ENCODE results near the gene CD28.
"Not testable (repeated sequence)": the region's sequence is repeated elsewhere in the genome, so short reads cannot be mapped to it uniquely, and the experiment has no call there.

CD28 gene

DNA sequence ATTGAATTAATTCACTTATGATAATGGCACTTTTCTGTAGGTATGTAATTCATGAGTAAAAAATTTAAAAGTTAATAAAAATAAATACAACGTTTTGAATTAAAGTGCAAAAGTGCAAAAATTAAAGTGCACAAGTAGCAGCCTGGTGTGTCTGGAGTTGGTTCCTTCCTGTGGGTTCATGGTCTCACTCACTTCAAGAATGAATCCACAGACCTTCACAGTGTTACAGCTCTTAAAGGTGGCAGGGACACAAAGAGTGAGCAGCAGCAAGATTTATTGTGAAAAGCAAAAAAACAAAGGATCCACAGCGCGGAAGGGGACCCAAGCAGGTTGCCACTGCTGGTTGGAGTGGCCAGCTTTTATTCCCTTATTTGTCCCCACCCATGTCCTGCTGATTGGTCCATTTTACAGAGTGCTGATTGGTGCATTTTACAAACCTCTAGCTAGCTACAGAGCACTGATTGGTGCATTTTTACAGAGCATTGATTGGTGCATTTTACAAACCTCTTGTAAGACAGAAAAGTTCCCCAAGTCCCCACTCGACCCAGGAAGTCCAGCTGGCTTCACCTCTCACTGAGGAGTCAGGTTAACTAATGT lies 73.1 kb downstream of the CD28 start:
- not testable (repeated sequence) for H3K18ac ChIP-seq (ENCODE audit: low read length); H2AK5ac ChIP-seq (ENCODE audit: low read length); H2BK5ac ChIP-seq (ENCODE audit: low read depth, low read length, poor library complexity); DNase-seq; H3K27me3 ChIP-seq (ENCODE audit: insufficient read depth, low read length); H3K23ac ChIP-seq (ENCODE audit: low read length); H3K9me3 ChIP-seq (ENCODE audit: insufficient read depth, low read depth, low read length); H4K91ac ChIP-seq (ENCODE audit: low read depth, low read length); H3K9ac ChIP-seq (ENCODE audit: low read length); H3K4me3 ChIP-seq (ENCODE audit: low read depth, low read length); H2BK120ac ChIP-seq (ENCODE audit: insufficient read depth, low read length, poor library complexity); H3K4ac ChIP-seq (ENCODE audit: low read depth, low read length); H3K79me2 ChIP-seq (ENCODE audit: control insufficient read depth, insufficient read depth, low read length, poor library complexity); H4K12ac ChIP-seq (ENCODE audit: low read depth, low read length); H3K14ac ChIP-seq (ENCODE audit: low read length); H3K79me1 ChIP-seq (ENCODE audit: low read length); H3K27ac ChIP-seq (ENCODE audit: low read depth, low read length); H2AFZ ChIP-seq (ENCODE audit: insufficient read depth, low read length, poor library complexity); H3K36me3 ChIP-seq (ENCODE audit: control insufficient read depth in 1 of 2, insufficient read depth in 2 of 2, low read length in 2 of 2); H4K8ac ChIP-seq (ENCODE audit: low read depth, low read length); H3K4me2 ChIP-seq (ENCODE audit: low read length); H2BK12ac ChIP-seq (ENCODE audit: low read length)
- no CpG with 5 or more reads among the region's 4 CpGs for WGBS (ENCODE audit: extremely low coverage, insufficient coverage, insufficient read length)
- H3K4me1 ChIP-seq (ENCODE audit: control insufficient read depth in 1 of 2, insufficient read depth in 2 of 2, low read length in 2 of 2): peaks cover 0 to 10% of the 10 kb centered on the region in 2 experiments

DNA sequence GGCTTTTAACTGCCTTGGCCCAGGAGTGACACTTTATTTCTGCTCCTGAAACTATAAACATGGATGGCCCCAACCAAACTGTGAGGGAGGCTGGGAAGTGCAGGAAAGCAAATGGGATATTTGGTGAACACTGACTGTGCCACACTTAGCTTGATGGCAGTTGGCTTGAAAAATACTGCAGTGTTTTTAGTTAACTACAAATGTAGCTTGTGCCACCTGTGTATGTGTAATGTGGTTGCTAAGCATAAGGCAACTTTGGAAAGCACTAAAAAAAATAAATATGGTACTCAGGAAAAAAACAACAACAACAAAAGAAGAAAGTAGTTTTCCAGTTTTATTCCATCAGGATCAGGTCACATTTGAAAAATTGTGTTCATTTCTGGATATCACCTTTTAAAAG lies 73.8 kb downstream of the CD28 start:
- H3K18ac ChIP-seq (ENCODE audit: low read length): no peak overlapping the region
- no peak overlapping the region for H2AFZ ChIP-seq (ENCODE audit: insufficient read depth, low read length, poor library complexity)
- no peak overlapping the region for H2AK5ac ChIP-seq (ENCODE audit: low read length)
- no peak overlapping the region for H3K4me3 ChIP-seq (ENCODE audit: low read depth, low read length)
- H3K27ac ChIP-seq (ENCODE audit: low read depth, low read length): no peak overlapping the region
- H3K23ac ChIP-seq (ENCODE audit: low read length): no peak overlapping the region
- no peak overlapping the region for H2BK120ac ChIP-seq (ENCODE audit: insufficient read depth, low read length, poor library complexity)
- H3K9me3 ChIP-seq (ENCODE audit: insufficient read depth, low read depth, low read length): no peaks in the 10 kb centered on the region
- H3K79me2 ChIP-seq (ENCODE audit: control insufficient read depth, insufficient read depth, low read length, poor library complexity): no peaks in the 10 kb centered on the region
- H3K79me1 ChIP-seq (ENCODE audit: low read length): peaks cover 2% of the 10 kb centered on the region
- H2BK12ac ChIP-seq (ENCODE audit: low read length): no peak overlapping the region
- no peak overlapping the region for H4K91ac ChIP-seq (ENCODE audit: low read depth, low read length)
- H3K4ac ChIP-seq (ENCODE audit: low read depth, low read length): no peak overlapping the region
- no peaks in the 10 kb centered on the region for H3K36me3 ChIP-seq (ENCODE audit: control insufficient read depth in 1 of 2, insufficient read depth in 2 of 2, low read length in 2 of 2)
- peaks cover 0 to 10% of the 10 kb centered on the region in 2 experiments for H3K4me1 ChIP-seq (ENCODE audit: control insufficient read depth in 1 of 2, insufficient read depth in 2 of 2, low read length in 2 of 2)
- H4K12ac ChIP-seq (ENCODE audit: low read depth, low read length): no peak overlapping the region
- H3K4me2 ChIP-seq (ENCODE audit: low read length): no peak overlapping the region
- no peak overlapping the region for H4K8ac ChIP-seq (ENCODE audit: low read depth, low read length)
- no peak for DNase-seq
- no peak overlapping the region for H3K9ac ChIP-seq (ENCODE audit: low read length)
- H3K14ac ChIP-seq (ENCODE audit: low read length): no peak overlapping the region
- no peak overlapping the region for H2BK5ac ChIP-seq (ENCODE audit: low read depth, low read length, poor library complexity)
- no peaks in the 10 kb centered on the region for H3K27me3 ChIP-seq (ENCODE audit: insufficient read depth, low read length)

DNA sequence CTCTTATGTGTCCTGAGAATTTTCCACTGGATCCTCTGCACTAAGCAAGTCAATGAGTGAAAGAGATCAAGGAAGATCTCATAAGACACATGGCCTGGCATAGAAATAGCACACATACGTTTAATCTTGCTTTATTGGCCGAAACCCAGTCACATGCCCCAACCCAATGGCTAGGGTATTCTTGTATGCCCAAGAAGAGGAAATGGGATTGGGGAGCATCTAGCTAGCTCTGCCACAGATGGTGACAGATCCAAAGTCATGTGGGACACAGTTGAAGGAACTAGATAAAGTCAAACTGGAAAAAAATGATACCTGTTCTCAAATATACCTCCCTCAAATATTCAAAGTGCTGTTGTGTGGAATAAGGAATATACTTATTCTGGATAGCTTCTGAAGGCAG lies 74.7 kb downstream of the CD28 start:
- no peak overlapping the region for H2BK5ac ChIP-seq (ENCODE audit: low read depth, low read length, poor library complexity)
- H2AFZ ChIP-seq (ENCODE audit: insufficient read depth, low read length, poor library complexity): no peak overlapping the region
- WGBS (ENCODE audit: extremely low coverage, insufficient coverage, insufficient read length): no CpG with 5 or more reads among the region's 2 CpGs

DNA sequence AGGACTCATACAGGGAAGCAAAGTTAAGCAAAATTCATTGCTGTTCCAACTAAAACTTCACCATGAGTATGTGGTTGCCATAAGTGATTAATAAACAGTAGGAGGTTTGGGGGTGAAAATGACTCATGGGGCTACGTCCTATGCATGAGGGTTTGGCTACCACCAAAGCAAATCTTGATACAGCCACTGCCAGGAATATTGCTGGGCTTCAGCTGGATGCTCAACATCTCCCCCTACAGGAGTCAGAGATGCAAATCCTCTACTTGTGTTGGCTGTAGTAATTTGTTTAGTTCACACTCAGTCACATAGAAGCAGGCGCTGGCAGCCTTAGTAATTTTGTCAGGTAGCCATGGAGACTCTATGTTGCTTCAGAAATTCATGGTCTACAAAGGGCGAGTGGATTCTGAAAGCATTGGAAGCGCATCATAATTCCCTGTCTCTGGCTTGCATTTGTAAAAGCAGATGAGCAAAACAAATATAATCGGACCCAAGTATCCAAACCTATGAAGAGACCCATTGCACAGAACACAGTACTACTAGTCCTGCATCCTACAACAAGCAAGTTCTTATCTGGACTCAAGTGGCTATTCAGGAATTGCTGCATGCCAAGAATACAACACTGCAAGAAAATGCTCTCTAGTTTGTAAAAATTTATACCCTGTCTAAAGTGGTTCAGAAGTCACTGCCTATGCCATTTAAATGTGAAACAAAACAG lies 76.0 kb downstream of the CD28 start:
- Histone ChIP-seq H2AK5ac (ENCODE audit: low read length) (no peak overlapping the region), H3K36me3 (ENCODE audit: control insufficient read depth in 1 of 2, insufficient read depth in 2 of 2, low read length in 2 of 2) (no peaks in the 10 kb centered on the region), H4K8ac (ENCODE audit: low read depth, low read length) (no peak overlapping the region), H3K27ac (ENCODE audit: low read depth, low read length) (no peak overlapping the region), H3K27me3 (ENCODE audit: insufficient read depth, low read length) (no peaks in the 10 kb centered on the region), H3K4ac (ENCODE audit: low read depth, low read length) (no peak overlapping the region), H3K14ac (ENCODE audit: low read length) (no peak overlapping the region), H2AFZ (ENCODE audit: insufficient read depth, low read length, poor library complexity) (no peak overlapping the region), H3K4me2 (ENCODE audit: low read length) (no peak overlapping the region), H3K9ac (ENCODE audit: low read length) (no peak overlapping the region), H3K79me1 (ENCODE audit: low read length) (peaks cover 2% of the 10 kb centered on the region), H3K23ac (ENCODE audit: low read length) (no peak overlapping the region), H3K79me2 (ENCODE audit: control insufficient read depth, insufficient read depth, low read length, poor library complexity) (no peaks in the 10 kb centered on the region), H3K18ac (ENCODE audit: low read length) (no peak overlapping the region), H4K91ac (ENCODE audit: low read depth, low read length) (no peak overlapping the region), H2BK120ac (ENCODE audit: insufficient read depth, low read length, poor library complexity) (no peak overlapping the region), H2BK12ac (ENCODE audit: low read length) (no peak overlapping the region), H2BK5ac (ENCODE audit: low read depth, low read length, poor library complexity) (no peak overlapping the region), H3K9me3 (ENCODE audit: insufficient read depth, low read depth, low read length) (no peaks in the 10 kb centered on the region), H3K4me3 (ENCODE audit: low read depth, low read length) (no peak overlapping the region), H3K4me1 (ENCODE audit: control insufficient read depth in 1 of 2, insufficient read depth in 2 of 2, low read length in 2 of 2) (peaks cover 0 to 10% of the 10 kb centered on the region in 2 experiments), H4K12ac (ENCODE audit: low read depth, low read length) (no peak overlapping the region)
- no CpG with 5 or more reads among the region's 5 CpGs for WGBS (ENCODE audit: extremely low coverage, insufficient coverage, insufficient read length)
- DNase-seq: peak; percentile 78 to 92

More for the DNA sequence above, 74.7 kb downstream of the CD28 start:
- Histone ChIP-seq H4K12ac (ENCODE audit: low read depth, low read length) (no peak overlapping the region), H3K9ac (ENCODE audit: low read length) (no peak overlapping the region), H3K23ac (ENCODE audit: low read length) (no peak overlapping the region), H4K91ac (ENCODE audit: low read depth, low read length) (no peak overlapping the region), H2BK120ac (ENCODE audit: insufficient read depth, low read length, poor library complexity) (no peak overlapping the region), H2AK5ac (ENCODE audit: low read length) (no peak overlapping the region), H3K27ac (ENCODE audit: low read depth, low read length) (no peak overlapping the region), H3K79me1 (ENCODE audit: low read length) (peaks cover 2% of the 10 kb centered on the region), H3K4ac (ENCODE audit: low read depth, low read length) (no peak overlapping the region), H3K14ac (ENCODE audit: low read length) (no peak overlapping the region), H3K18ac (ENCODE audit: low read length) (no peak overlapping the region), H2BK12ac (ENCODE audit: low read length) (no peak overlapping the region), H3K9me3 (ENCODE audit: insufficient read depth, low read depth, low read length) (no peaks in the 10 kb centered on the region), H4K8ac (ENCODE audit: low read depth, low read length) (no peak overlapping the region), H3K36me3 (ENCODE audit: control insufficient read depth in 1 of 2, insufficient read depth in 2 of 2, low read length in 2 of 2) (no peaks in the 10 kb centered on the region), H3K27me3 (ENCODE audit: insufficient read depth, low read length) (no peaks in the 10 kb centered on the region), H3K79me2 (ENCODE audit: control insufficient read depth, insufficient read depth, low read length, poor library complexity) (no peaks in the 10 kb centered on the region), H3K4me1 (ENCODE audit: control insufficient read depth in 1 of 2, insufficient read depth in 2 of 2, low read length in 2 of 2) (peaks cover 0 to 10% of the 10 kb centered on the region in 2 experiments), H3K4me2 (ENCODE audit: low read length) (no peak overlapping the region), H3K4me3 (ENCODE audit: low read depth, low read length) (no peak overlapping the region)
- no peak for DNase-seq

All from trophoblast cell (in vitro differentiated cells and primary cell).